Skin of body (tissue), 2 donors: ENCODE results near the gene RAB4B. TPM values are rescaled to one million over a fixed set of nuclear protein-coding genes. Genes with fewer than 3 reads are reported as not detected.
"Not testable (repeated sequence)": the region's sequence is repeated elsewhere in the genome, so short reads cannot be mapped to it uniquely, and the experiment has no call there.

Source experiments
- DNase-seq: peaks from one replicate; lab custom pipeline; 2025; lab: John Stamatoyannopoulos, UW
- total RNA-seq: library from RNA; depleted of rRNA; stranded (reverse); fragments of >200 nt; gene quantifications from one replicate; pipeline ENCODE4 v1.2.3, GENCODE V29; 2014

RAB4B gene
- total RNA-seq, 1 donor from 2014 or later = 5.3 TPM

DNA sequence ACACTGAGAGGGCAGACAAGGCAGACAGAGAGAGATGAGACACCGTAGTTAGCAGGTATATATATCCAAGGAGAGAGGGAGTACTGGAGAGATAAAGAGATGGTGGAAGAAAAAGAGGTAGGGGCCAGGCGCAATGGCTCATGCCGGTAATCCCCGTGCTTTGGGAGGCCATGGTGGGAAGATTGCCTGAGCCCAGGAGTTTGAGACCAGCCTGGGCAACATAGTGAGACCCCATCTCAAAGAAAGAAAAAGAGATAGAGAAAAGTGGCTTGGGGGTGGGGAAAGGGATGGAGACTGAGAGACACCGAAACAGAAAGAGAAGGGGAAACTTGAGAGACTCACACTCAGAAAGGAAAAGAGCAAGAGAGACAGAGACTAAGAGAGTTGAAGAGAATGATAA is 2.5 kb downstream of the RAB4B start:
- DNase-seq = no peak

DNA sequence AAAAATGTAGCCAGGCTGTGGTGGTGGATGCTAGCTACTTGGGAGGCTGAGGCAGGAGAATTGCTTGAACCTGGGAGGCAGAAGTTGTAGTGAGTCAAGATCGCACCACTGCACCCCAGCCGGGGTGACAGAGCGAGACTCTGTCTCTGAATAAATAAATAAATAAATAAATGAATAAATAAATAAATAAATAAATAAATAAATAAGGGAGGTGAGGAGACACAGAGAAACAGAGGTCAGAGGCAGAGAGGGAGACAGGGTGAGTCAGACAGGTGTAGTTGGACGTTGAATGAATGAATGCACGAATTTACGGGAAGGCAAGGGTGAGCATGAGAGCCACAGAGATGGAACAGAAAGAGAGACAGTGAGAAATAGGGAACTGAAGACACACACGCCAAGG is 3.1 kb downstream of the RAB4B start:
- DNase-seq = no peak

DNA sequence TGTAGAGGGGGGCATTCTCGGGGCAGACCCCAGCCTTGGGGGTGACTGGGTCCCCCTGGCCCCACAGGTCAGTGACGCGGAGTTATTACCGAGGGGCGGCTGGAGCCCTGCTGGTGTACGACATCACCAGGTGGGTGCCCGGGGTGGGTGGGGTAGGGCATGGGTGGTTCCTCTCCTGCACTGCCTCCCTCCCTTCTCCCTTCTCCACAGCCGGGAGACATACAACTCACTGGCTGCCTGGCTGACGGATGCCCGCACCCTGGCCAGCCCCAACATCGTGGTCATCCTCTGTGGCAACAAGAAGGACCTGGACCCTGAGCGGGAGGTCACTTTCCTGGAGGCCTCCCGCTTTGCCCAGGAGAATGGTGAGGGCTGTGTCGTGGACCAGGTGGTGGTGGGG is 5.7 kb downstream of the RAB4B start:
- no peak for DNase-seq

DNA sequence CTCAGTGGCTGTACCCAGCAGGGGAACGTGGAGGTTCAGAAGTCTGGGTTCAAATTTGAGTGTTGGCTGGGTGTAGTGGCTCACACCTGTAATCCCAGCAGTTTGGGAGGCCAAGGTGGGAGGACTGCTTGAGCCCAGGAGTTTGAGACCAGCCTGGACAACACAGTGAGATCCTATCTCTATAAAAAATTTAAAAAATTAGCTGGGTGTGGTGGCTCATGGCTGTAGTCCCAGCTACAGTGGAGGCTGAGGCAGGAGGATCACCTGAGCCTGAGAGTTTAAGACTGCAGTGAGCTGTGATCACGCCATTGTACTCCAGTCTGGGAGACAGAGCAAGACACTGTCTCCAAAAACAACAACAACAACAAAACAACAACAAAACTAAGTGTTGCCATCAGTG is 6.1 kb downstream of the RAB4B start:
- DNase-seq = not testable (repeated sequence)

DNA sequence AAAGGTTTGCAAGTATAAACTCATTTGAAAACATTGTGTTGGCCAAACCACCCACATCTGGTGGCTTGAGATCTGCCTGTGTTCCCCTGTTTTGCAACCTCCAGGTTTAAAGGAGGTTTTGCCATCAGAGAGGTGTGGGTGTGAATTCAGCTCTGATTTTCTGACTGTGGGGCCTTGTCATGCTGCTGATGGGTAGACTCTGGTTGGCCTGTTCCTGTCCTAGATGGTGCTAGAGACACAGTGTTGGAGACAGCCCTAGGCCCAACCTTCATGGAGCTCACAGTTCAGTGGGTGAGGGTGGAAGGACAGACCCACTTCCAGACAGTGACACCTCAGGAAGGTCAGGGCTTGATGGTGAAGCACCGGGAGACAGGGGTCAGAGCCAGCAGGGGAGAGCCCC is 7.5 kb downstream of the RAB4B start:
- DNase-seq = no peak

DNA sequence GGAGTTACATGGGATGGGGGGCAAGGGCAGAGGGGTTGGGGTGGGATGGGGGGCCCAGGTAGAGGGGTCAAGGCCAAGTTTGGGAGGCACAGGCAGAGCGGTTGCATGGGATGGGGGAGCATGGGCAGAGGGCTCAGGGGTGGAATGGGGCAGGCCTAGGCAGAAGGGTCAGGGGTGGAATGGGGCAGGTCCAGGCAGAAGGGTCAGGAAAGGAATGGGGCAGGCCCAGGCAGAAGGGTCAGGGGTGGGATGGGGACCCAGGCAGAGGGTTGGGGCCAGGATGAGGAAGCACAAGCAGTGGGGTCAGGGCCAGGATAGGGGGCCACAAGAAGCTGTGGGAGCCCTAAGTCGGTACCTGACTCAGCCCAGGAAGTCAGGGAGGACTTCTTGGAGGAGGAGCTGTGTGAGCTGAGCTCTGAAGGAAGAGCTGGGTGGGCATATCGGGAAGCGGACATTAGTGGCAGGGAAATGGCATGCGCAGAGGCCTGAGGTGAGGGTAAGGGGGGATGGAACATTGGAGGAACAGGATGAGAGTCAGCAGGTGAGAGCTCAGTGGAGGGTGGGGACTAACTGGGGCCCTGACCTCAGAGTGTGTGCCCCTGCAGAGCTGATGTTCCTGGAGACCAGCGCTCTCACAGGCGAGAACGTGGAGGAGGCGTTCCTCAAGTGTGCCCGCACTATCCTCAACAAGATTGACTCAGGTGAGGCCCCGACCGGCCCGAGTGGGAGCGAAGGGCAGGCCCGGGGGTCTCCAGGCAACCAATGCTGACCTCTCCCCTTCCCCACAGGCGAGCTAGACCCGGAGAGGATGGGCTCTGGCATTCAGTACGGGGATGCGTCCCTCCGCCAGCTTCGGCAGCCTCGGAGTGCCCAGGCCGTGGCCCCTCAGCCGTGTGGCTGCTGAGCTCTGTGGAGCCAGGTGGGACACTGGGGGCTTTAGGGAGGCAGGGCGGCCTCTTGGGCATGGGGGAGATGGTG is 8.3 kb downstream of the RAB4B start:
- no peak for DNase-seq

DNA sequence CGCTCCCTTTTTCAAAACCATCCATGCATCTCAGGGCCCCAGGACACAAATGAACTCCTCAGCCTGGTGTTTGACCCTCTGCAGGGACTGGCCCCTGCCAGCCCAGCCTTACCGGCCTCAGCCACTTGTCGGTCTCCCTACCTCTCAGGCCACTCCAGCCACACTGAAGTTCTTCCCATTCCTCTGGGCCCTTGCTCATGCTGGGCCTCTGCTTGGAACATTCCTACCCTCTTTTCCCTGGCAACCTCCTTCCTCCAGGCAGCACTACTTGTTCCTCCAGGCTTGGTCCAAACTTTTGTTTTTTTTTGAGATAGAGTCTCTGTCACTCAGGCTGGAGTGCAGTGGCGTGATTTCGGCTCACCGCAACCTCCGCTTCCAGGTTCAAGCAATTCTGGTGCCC is 13.3 kb downstream of the RAB4B start:
- DNase-seq = no peak

DNA sequence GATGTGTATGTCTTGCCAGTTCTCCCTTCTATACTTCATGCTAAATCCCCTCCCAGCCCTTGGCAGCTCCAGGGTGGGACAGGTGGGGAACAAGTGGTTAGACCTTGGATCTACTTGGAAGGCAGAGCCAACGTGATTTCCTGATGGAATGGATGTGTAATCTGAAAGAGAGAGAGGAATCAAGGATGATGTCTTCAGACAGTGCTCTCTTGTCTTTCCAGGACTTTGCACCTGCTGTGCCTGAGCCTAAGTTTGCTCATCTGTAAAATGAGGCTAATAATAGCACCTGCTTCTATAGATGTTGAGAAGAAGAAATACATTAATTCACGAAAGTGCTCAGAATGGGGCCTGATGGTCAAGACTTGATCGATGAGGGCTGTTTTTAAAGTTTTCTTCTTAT is 13.9 kb downstream of the RAB4B start:
- no peak for DNase-seq

DNA sequence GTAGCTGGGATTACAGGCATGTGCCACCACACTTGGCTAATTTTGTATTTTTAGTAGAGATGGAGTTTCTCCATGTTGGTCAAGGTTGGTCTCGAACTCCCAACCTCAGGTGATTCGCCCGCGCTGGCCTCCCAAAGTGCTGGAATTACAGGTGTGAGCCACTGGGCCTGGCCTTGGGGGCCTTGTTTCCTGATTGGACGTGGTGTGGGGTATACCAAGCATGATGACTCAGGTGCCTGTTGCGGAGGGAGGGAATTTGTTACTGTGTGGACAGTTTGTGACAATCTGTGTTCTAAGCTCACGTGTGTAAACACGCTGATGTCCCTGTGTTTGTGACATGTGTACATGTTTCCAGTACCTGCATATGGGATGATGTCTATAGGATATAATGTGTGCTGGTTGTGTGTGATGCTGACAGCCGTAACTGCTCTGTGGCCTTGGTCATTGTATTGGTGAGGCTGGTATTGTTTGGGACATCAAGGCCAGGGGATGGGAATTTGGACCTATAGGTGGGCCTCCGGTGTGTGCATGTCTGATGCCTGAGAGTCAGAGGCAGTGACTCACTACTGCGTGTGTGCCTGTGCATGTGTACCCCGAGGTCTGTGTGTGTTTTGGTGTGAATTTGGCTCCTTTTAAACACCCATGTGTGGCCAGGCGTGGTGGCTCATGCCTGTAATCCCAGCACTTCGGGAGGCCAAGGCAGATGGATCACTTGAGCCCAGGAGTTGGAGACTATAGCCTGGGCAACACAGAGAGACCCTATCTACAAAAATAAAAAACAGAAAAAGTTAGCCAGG is 19.3 kb downstream of the RAB4B start:
- DNase-seq = no peak

DNA sequence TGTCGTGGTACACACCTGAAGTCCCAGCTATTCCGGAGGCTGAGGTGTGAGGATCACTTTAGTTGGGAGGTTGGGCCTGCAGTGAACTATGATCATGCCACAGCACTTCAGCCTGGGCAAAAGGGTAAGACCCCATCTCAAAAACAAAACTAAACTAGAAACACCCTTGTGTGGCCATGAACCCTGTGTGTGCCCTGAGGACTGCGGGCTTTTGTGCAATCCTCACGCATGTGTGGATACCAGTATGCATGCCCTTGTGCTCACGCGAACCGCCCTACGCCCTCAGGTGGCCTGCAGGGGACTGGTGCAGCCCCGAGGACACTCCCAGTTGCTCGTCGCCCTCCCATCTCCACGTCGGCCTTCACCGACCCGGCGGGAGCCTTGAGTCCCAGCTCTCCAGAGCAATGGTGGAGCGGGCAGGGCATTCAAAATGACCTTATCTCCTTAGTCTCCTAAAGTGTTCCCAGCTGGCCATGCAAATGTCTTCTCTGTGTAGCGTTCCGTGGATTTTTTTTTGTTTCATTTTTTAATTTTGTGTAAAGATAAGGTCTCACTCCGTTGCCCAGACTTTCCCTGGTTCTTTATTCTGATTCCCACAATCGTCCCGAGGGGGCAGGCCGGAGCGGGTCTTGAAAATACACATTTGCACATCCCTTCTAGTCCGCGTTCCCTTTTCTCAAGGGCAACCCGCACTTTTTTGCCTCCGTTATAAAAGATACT is 20.1 kb downstream of the RAB4B start:
- DNase-seq = no peak

DNA sequence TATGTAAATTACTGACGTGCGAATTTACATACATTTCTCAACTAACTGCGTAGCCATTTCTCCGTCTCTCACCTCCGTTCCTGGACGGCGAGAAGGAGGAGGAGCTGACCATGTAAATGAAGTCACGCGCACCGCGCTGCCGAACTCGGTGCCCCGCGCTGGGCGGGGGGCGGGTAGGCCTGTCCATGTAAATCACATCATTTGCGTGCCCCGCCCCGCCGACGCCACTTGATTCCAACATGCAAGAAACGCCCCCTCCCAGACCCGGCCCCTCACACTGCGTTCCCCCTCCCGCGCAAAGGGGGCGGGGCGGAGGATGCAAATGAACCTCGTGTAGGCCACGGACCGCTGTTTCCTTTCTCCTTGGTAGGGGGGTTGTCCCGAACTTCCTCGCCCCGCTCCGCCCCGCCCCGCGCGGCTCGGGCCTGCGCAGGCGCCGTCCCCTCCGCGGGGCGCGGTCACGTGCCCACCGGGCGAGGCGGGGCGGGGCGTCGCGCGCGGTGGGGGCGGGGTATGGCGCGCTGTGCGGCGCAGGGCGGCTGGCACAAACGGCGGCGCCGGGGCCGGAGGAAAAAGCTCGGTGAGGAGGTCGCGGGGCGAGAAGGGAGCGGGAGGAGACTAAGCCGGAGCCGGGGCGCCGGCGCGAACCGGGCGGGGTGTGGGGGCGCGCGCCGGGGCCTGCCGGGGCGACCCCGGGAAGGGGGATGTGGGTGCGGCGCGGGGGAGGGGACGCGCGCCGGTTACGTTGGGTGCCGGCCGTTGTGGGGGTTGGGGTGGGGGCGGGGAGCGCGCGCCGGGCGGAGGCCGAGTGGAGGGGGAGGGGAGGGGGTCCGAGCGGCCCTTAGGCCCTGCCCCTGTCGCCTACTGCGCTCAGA is 20.9 kb downstream of the RAB4B start, which contains the start of gene EGLN2:
Gene EGLN2 (plus strand): TSS at position 509 of the 875 bp plus-strand sequence. CDS start 1,382 bp downstream, outside the sequence.
- peak; percentile 99 for DNase-seq

DNA sequence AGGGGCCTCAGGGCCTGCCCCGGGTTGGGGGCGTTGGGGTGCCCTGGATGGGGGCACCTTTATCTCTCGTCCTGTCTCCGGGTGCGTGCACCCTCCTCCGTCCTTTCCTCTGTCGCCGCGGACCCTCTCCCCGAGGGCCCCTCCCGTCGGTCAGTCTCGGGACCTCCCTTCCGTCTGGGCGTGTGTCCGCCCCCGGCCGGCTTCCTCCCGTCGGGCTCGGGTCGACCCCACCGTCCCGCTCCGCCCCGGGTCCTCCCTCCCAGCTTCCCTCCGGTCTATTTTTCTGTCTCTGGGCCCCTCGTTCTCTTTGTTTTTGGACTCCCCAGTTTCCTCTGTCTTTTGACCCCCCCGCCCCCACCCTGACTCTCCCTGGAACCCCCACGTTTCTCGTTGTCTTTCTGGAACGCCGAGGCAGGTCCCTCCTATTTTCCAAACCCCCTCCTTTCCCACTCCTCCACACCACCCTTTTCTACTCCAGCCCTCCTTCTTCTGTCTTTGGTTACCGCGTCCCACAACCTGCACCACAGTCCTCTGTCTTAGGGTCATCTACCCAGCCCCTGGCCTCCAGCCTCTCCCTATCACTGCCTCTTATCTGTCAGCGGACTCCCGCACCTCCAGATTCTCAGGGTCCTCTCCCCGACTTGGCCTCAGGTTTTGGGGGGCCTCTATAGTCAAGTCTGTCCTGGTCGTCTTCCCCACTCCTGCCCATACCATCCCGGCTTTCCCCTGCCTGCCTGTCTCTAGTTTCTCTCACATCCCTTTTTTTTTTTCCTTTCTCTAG is 21.7 kb downstream of the RAB4B start:
- DNase-seq = no peak

DNA sequence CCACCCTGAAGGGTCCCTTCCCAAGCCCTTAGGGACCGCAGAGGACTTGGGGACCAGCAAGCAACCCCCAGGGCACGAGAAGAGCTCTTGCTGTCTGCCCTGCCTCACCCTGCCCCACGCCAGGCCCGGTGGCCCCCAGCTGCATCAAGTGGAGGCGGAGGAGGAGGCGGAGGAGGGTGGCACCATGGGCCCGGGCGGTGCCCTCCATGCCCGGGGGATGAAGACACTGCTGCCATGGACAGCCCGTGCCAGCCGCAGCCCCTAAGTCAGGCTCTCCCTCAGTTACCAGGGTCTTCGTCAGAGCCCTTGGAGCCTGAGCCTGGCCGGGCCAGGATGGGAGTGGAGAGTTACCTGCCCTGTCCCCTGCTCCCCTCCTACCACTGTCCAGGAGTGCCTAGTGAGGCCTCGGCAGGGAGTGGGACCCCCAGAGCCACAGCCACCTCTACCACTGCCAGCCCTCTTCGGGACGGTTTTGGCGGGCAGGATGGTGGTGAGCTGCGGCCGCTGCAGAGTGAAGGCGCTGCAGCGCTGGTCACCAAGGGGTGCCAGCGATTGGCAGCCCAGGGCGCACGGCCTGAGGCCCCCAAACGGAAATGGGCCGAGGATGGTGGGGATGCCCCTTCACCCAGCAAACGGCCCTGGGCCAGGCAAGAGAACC is 22.4 kb downstream of the RAB4B start:
- no peak for DNase-seq

DNA sequence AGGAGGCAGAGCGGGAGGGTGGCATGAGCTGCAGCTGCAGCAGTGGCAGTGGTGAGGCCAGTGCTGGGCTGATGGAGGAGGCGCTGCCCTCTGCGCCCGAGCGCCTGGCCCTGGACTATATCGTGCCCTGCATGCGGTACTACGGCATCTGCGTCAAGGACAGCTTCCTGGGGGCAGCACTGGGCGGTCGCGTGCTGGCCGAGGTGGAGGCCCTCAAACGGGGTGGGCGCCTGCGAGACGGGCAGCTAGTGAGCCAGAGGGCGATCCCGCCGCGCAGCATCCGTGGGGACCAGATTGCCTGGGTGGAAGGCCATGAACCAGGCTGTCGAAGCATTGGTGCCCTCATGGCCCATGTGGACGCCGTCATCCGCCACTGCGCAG is 22.9 kb downstream of the RAB4B start:
- DNase-seq = no peak

DNA sequence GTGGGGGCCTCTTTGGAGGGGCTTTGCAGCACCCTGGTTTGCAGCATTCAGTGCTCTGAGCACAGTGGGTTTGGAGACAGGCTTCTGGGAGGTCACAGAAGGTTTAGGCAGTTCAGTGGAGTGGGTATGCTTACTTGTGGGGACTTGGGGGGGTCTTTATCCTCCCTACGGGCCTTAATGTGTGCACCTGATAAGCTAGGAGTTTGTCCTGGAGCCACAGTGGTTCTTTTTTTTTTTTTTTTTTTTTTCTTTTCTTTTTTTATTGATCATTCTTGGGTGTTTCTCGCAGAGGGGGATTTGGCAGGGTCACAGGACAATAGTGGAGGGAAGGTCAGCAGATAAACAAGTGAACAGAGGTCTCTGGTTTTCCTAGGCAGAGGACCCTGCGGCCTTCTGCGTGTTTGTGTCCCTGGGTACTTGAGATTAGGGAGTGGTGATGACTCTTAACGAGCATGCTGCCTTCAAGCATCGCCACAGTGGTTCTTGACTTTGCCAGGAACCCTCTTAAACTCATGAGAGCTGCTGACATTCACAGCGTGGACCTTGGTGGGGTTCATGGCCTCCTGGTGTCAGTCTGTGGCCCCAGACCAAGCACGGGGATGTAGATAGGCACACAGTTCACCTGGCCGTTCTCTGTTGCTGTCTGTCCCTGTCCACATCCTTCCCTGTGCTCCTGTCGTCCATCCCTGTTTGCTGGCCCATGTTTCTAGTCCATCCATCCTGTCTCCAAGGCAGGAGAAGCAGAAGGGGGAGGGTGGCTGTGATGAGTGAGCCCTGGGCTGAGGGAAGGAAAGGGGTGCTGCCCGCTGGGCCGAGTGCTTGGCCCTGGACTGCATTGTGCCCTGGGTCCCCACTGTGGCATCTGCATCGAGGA is 23.6 kb downstream of the RAB4B start:
- no peak for DNase-seq

DNA sequence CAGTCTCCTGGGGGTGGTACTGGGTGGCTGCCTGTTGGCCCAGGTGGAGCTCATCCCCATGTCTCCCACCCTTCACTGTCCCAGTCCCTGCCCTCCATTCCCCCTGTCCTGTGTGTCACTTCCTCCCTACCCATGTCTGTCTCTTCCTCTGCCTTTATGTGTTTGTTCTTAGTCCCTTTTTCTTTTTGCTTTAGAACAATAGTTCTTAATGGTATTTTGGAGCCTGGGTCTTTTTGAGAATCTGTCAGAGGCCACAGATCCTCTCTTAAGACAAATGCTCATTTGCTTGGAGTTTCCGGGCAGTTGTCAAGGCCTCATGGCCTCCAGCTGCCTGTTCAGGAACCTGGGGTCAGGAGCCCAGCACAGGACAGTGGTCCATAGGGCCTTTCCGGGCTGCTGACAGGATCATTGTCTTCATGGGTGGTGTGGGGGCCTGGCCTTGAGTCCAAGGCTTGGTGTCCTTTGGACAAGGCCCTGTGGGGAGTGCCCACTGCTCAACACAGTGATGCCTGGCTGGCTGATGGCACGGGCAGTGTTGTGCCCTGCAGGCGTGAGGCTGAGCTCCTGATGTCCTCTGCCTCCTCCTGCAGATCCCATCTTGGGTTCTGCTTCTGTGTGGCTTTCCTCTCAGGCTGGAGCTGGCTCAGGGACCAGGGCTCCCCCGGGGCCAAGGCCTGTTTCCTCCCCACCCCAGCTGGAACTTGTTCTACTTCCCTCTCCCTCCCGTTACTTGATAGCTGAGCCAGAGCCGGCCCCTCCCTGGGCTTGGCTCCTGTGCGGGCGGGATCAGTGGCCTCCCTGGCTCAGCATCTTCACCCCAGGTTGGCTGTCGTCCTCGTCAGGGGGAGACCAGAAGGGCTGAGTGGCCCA is 24.5 kb downstream of the RAB4B start:
- DNase-seq = no peak

DNA sequence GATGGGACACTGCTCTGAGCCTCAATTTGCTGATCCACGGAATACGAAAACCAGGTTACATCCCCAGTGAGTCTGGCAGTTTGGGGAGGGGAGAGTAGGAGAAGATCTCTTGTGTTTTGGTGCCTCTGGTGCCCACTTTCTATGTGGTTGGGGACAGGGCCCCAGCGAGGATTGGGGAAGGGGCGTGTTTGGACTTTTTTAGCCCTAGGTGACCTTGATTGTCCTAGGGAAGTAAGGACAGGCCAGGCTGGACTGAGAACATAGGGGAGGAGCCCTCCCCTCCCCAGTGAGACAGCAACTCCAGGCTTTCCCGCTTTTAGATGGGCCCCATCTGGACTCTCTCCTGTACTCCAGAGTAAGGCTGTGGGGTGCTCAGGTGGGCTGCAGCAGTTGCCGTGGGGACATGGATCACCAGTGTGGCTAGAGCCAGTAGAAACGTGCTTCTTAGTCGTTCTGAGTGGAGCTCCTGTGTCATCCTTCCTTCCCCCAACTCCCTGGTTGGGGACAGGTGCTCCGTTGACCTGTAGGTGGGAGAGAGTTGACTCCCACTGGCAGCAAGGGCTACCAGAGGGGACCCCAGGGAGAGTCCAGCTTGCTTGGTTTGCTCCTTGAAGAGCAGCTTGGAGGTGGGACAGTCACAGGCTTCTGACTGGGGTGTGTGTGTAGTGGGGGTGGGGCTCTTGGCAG is 25.3 kb downstream of the RAB4B start:
- DNase-seq = no peak
